HL-60 (cell line): Measurements from ENCODE around the gene ATP2B2.

Source experiments
- DNase-seq, 2 experiments: peaks; one replicate each; pipeline ENCODE4 v3.0.0-alpha.2; 2010 to 2020; ENCODE audit warnings: low read depth in 1 of 2, low spot score in 1 of 2
- H3K27ac ChIP-seq: fragments of 250-450 bp; sonication (Bioruptor Pico); replicated peaks from 2 replicates; pipeline ENCODE4 v1.5.1; 2020; ENCODE audit warnings: mild to moderate bottlenecking, moderate library complexity
- H3K27me3 ChIP-seq: fragments of 250-450 bp; sonication (Bioruptor Pico); 2 replicates; pipeline ENCODE4 v1.5.1; 2021; ENCODE audit warnings: mild to moderate bottlenecking, moderate library complexity; ENCODE audit not compliant: insufficient read depth, poor library complexity, severe bottlenecking
- H3K4me3 ChIP-seq: replicated peaks from 2 replicates; pipeline ENCODE4 v1.5.1; 2011; ENCODE audit warnings: mild to moderate bottlenecking, control low read depth, low read length; ENCODE audit not compliant: insufficient read depth
- CTCF ChIP-seq: IDR thresholded peaks from one replicate; pipeline ENCODE4 v1.5.1; 2011; ENCODE audit warnings: low read length, control low read depth, inconsistent platforms; ENCODE audit not compliant: insufficient read depth
- GABPA ChIP-seq: IDR thresholded peaks from 2 replicates; pipeline ENCODE4 v1.6.1; 2012; ENCODE audit warnings: low read depth
- POLR2AphosphoS5 ChIP-seq: IDR thresholded peaks from 2 replicates; pipeline ENCODE4 v1.6.1; 2012; ENCODE audit warnings: low read depth
- REST ChIP-seq: IDR thresholded peaks from 2 replicates; pipeline ENCODE4 v1.6.1; 2012; ENCODE audit warnings: low read depth; ENCODE audit not compliant: insufficient replicate concordance
- SPI1 ChIP-seq: IDR thresholded peaks from 2 replicates; pipeline ENCODE4 v1.6.1; 2012; ENCODE audit warnings: low read depth, mild to moderate bottlenecking, borderline replicate concordance
- long read RNA-seq: library from polyadenylated mRNA; unstranded; transcript quantifications from one replicate; pipeline ENCODE4 v2.0.0, GENCODE V29; 2020

The ATP2B2 gene
- long read RNA-seq = 0 reads

GRCh38 chr3:10505050-10505790 is at the start of gene ATP2B2:
TSS of gene ATP2B2 (minus strand) at chr3:10505586. CDS start at chr3:10449543, 56,043 bp downstream.
- H3K4me3 ChIP-seq = no peak within 1 kb of the TSS
- H3K27me3 ChIP-seq = peaks cover 28% of the 10 kb centered on the region
- TF ChIP-seq GABPA (no peak), CTCF (no peak), SPI1 (no peak), REST (no peak), POLR2AphosphoS5 (no peak)
- no peak for DNase-seq
- H3K27ac ChIP-seq = no peak within 1 kb of the TSS

- Histone ChIP-seq H3K27me3 (no peaks in the 10 kb centered on the region), H3K27ac (no peak overlapping the region), H3K4me3 (no peak overlapping the region)
- TF ChIP-seq CTCF = no peak
- no peak for TF ChIP-seq SPI1
- TF ChIP-seq POLR2AphosphoS5 = no peak
- TF ChIP-seq REST = no peak
- no peak for TF ChIP-seq GABPA
- DNase-seq = no peak
Measured at GRCh38 chr3:10554746-10555145, 49.4 kb upstream of the ATP2B2 start.

- no peaks in the 10 kb centered on the region for H3K27me3 ChIP-seq
- TF ChIP-seq POLR2AphosphoS5 = no peak
- no peak for TF ChIP-seq CTCF
- TF ChIP-seq SPI1 = no peak
- no peak for TF ChIP-seq GABPA
- TF ChIP-seq REST = no peak
- H3K4me3 ChIP-seq = no peak overlapping the region
- H3K27ac ChIP-seq = no peak overlapping the region
- DNase-seq = no peak
Measured at GRCh38 chr3:10554236-10554611, 48.8 kb upstream of the ATP2B2 start.
